ENCODE results near the gene RYR2.

DNA sequence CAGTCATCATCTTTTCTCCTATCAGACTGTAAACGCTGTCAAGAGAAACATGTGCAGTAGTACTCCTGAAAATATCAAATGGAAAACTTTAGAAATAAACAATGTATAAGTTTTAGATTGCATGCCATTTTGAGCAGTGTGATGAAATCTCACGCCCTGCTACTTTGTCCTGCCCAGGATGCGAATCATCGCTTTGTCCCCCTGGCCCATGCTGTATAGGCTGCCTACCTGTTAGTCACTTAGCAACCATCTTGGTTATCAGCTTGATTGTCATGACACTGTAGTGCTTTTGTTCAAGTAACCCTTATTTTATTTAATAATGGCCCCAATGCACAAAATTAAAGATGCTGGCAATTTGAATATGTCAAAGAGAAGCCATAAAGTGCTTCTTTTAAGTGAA lies 485.8 kb downstream of the RYR2 start:
- TF ChIP-seq POLR2A (IDR thresholded peaks at IDR 0.05) (no peak), CTCF (IDR thresholded peaks at IDR 0.05) (no peak), POLR2AphosphoS5 (IDR thresholded peaks at IDR 0.05) (no peak)
